ENCODE data around the gene TIGD1. TPM values are rescaled to one million over a fixed set of nuclear protein-coding genes. Genes with fewer than 3 reads are reported as not detected.

Gene TIGD1
- total RNA-seq, 4 donors from 2014 or later: 4.6 to 16.3 (median 7.9) TPM

GRCh38 chr2:232524771-232525170 is 25.6 kb downstream of the TIGD1 start:
- H3K4me1 ChIP-seq: peaks cover 35% of the 10 kb centered on the region
- H3K27me3 ChIP-seq: peaks cover 72% of the 10 kb centered on the region
- no peaks in the 10 kb centered on the region for H3K36me3 ChIP-seq
- TF ChIP-seq CTCF (IDR thresholded peaks at IDR 0.05) (no peak), EP300 (IDR thresholded peaks at IDR 0.05) (no peak), POLR2A (IDR thresholded peaks at IDR 0.05) (no peak), POLR2AphosphoS5 (IDR thresholded peaks at IDR 0.05) (no peak)
- no peak overlapping the region for H3K27ac ChIP-seq
- 90% methylated on average over 4 of the region's 6 CpGs for WGBS
- no peaks in the 10 kb centered on the region for H3K9me3 ChIP-seq
- H3K4me3 ChIP-seq: no peak overlapping the region
- DNase-seq (ENCODE audit: low spot score in 2 of 2): no peak

- Histone ChIP-seq H3K27me3 (peaks cover 78% of the 10 kb centered on the region), H3K36me3 (no peaks in the 10 kb centered on the region), H3K4me3 (peak overlapping the region; percentile 42), H3K4me1 (peaks cover 35% of the 10 kb centered on the region), H3K27ac (no peak overlapping the region), H3K9me3 (no peaks in the 10 kb centered on the region)
- WGBS: under 1% methylated on average over 39 of the region's 75 CpGs
- TF ChIP-seq EP300 (IDR thresholded peaks at IDR 0.05) (no peak), POLR2AphosphoS5 (IDR thresholded peaks at IDR 0.05) (no peak), CTCF (IDR thresholded peaks at IDR 0.05) (no peak), POLR2A (IDR thresholded peaks at IDR 0.05) (no peak)
- DNase-seq (ENCODE audit: low spot score in 2 of 2): no peak
Observed at GRCh38 chr2:232523682-232524597, 26.4 kb downstream of the TIGD1 start.

DNA sequence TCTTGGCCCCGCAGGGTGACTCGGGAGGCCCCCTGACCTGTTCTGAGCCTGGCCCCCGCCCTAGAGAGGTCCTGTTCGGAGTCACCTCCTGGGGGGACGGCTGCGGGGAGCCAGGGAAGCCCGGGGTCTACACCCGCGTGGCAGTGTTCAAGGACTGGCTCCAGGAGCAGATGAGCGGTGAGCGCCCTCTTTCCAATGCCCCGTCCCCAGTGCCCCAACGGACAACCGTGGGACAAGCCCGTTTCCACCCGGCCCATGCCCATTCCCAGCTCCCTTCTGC is 27.0 kb downstream of the TIGD1 start:
- Histone ChIP-seq H3K27me3 (peaks cover 84% of the 10 kb centered on the region), H3K4me3 (peak overlapping the region; percentile 42), H3K36me3 (no peaks in the 10 kb centered on the region), H3K4me1 (peaks cover 35% of the 10 kb centered on the region), H3K9me3 (no peaks in the 10 kb centered on the region), H3K27ac (no peak overlapping the region)
- TF ChIP-seq CTCF (IDR thresholded peaks at IDR 0.05): no peak
- no peak for TF ChIP-seq EP300 (IDR thresholded peaks at IDR 0.05)
- no peak for TF ChIP-seq POLR2AphosphoS5 (IDR thresholded peaks at IDR 0.05)
- no peak for TF ChIP-seq POLR2A (IDR thresholded peaks at IDR 0.05)
- DNase-seq (ENCODE audit: low spot score in 2 of 2): no peak
- no CpG with 5 or more reads among the region's 16 CpGs for WGBS

- Histone ChIP-seq H3K27me3 (peaks cover 86% of the 10 kb centered on the region), H3K9me3 (no peaks in the 10 kb centered on the region), H3K4me1 (peaks cover 35% of the 10 kb centered on the region), H3K36me3 (no peaks in the 10 kb centered on the region), H3K27ac (no peak overlapping the region), H3K4me3 (peak overlapping the region; percentile 28)
- 23% methylated on average over 17 of the region's 46 CpGs for WGBS
- DNase-seq (ENCODE audit: low spot score in 2 of 2): no peak
- TF ChIP-seq CTCF (IDR thresholded peaks at IDR 0.05): no peak
- no peak for TF ChIP-seq POLR2AphosphoS5 (IDR thresholded peaks at IDR 0.05)
- no peak for TF ChIP-seq EP300 (IDR thresholded peaks at IDR 0.05)
- no peak for TF ChIP-seq POLR2A (IDR thresholded peaks at IDR 0.05)
Observed at GRCh38 chr2:232522623-232523401, 27.5 kb downstream of the TIGD1 start.
